GM12878 (cell line): ENCODE measurements around the gene VEGFA. TPM values are rescaled to one million over a fixed set of nuclear protein-coding genes. Genes with fewer than 3 reads are reported as not detected.

Experiments used
- ATF7 ChIP-seq: fragments of 450-650 bp; IDR thresholded peaks from 2 replicates; pipeline ENCODE4 v1.6.1; 2016; ENCODE audit warnings: low read depth, mild to moderate bottlenecking
- CREB1 ChIP-seq: IDR thresholded peaks from 2 replicates; pipeline ENCODE4 v1.6.1; 2012; ENCODE audit warnings: low read depth, mild to moderate bottlenecking, inconsistent platforms
- CREM ChIP-seq: IDR thresholded peaks from 2 replicates; pipeline ENCODE4 v1.6.1; 2014; ENCODE audit warnings: antibody characterized with exemption, low read depth
- EZH2 ChIP-seq: IDR thresholded peaks from 2 replicates; pipeline ENCODE4 v1.6.1; 2012; ENCODE audit warnings: low read depth, mild to moderate bottlenecking, control low read depth, inconsistent platforms, low read length, borderline replicate concordance; ENCODE audit not compliant: control insufficient read depth
- GABPA ChIP-seq: IDR thresholded peaks from 2 replicates; pipeline ENCODE4 v1.6.1; 2014; ENCODE audit warnings: antibody characterized with exemption, low read depth, mild to moderate bottlenecking, inconsistent platforms
- IKZF1 ChIP-seq: fragments of 450-650 bp; conservative IDR thresholded peaks from 2 replicates; pipeline ENCODE4 v1.6.1; 2017; ENCODE audit warnings: antibody characterized with exemption, mild to moderate bottlenecking
- KLF5 ChIP-seq: fragments of 450-650 bp; IDR thresholded peaks from 2 replicates; pipeline ENCODE4 v1.6.1; 2014; ENCODE audit warnings: mild to moderate bottlenecking; ENCODE audit not compliant: partially characterized antibody
- MEF2B ChIP-seq: fragments of 450-650 bp; IDR thresholded peaks from 2 replicates; pipeline ENCODE4 v1.6.1; 2018; ENCODE audit warnings: mild to moderate bottlenecking, moderate library complexity; ENCODE audit not compliant: partially characterized antibody, poor library complexity, severe bottlenecking
- NR2F1 ChIP-seq: fragments of 450-650 bp; conservative IDR thresholded peaks from 2 replicates; pipeline ENCODE4 v1.6.1; 2017; ENCODE audit warnings: mild to moderate bottlenecking
- PAX5 ChIP-seq: IDR thresholded peaks from 2 replicates; pipeline ENCODE4 v1.6.1; 2011; ENCODE audit warnings: low read depth, low read length, borderline replicate concordance
- POLR2A ChIP-seq: IDR thresholded peaks from 2 replicates; pipeline ENCODE4 v1.6.1; 2011; ENCODE audit warnings: low read depth, mild to moderate bottlenecking, low read length
- RAD21 ChIP-seq: IDR thresholded peaks from 2 replicates; pipeline ENCODE4 v1.6.1; 2011; ENCODE audit warnings: mild to moderate bottlenecking, low read depth, low read length, moderate library complexity; ENCODE audit not compliant: insufficient read depth
- RAD51 ChIP-seq: fragments of 450-650 bp; IDR thresholded peaks from 2 replicates; pipeline ENCODE4 v1.6.1; 2016; ENCODE audit warnings: moderate library complexity, mild to moderate bottlenecking, inconsistent platforms
- SRF ChIP-seq, 2 experiments: IDR thresholded peaks; 2 replicates each; pipeline ENCODE4 v1.6.1; 2011; ENCODE audit warnings: low read depth in 2 of 2, low read length in 2 of 2, mild to moderate bottlenecking in 1 of 2, moderate library complexity in 1 of 2
- TCF3 ChIP-seq: IDR thresholded peaks from 2 replicates; pipeline ENCODE4 v1.6.1; 2012; ENCODE audit warnings: low read depth, mild to moderate bottlenecking, low read length, borderline replicate concordance; ENCODE audit not compliant: insufficient read depth
- TCF7 ChIP-seq: IDR thresholded peaks from 2 replicates; pipeline ENCODE4 v1.6.1; 2014; ENCODE audit warnings: antibody characterized with exemption, borderline replicate concordance
- ZNF622 ChIP-seq: fragments of 450-650 bp; IDR thresholded peaks from 2 replicates; pipeline ENCODE4 v1.6.1; 2017; ENCODE audit warnings: mild to moderate bottlenecking, inconsistent platforms
- polyA plus RNA-seq, 11 experiments: library from polyadenylated mRNA; depleted of rRNA in 4 of 11; unstranded in 6 of 11; stranded (reverse) in 5 of 11; fragments of >200 nt; fragmentation: Nextera tagmentation in 4 of 11; fragmentation: Illumina TruSeq in 1 of 11; extraction: Ambion mirVana in 4 of 11; extraction: Trizol in 1 of 11; gene quantifications; 1 replicate in 1 of 11; 2 replicates in 10 of 11; pipeline versions ENCODE4 v1.2.1 to v1.2.3, GENCODE V29; 2011 to 2016; ENCODE audit warnings: inconsistent platforms in 2 of 11, missing spikeins in 2 of 11, low read depth in 1 of 11
- total RNA-seq, 4 experiments: library from RNA; depleted of rRNA in 3 of 4; stranded (reverse); fragments of >200 nt in 3 of 4; fragmentation: Illumina TruSeq in 1 of 4; extraction: Trizol in 1 of 4; gene quantifications; 2 replicates each; pipeline versions ENCODE4 v1.2.1 to v1.2.3, GENCODE V29; 2013 to 2021
- TF ChIP-seq, protein P1 (sequence below): IDR thresholded peaks from 2 replicates; pipeline ENCODE4 v1.6.1; 2011; ENCODE audit warnings: mild to moderate bottlenecking, low read depth, low read length, moderate library complexity; ENCODE audit not compliant: insufficient replicate concordance
- TF ChIP-seq, protein P2 (sequence below): fragments of 450-650 bp; IDR thresholded peaks from 2 replicates; pipeline ENCODE4 v1.6.1; 2017; ENCODE audit warnings: mild to moderate bottlenecking, low read depth, inconsistent platforms; ENCODE audit not compliant: poor library complexity, severe bottlenecking
- TF ChIP-seq, protein P3 (sequence below): fragments of 450-650 bp; IDR thresholded peaks from 2 replicates; pipeline ENCODE4 v1.6.1; 2017; ENCODE audit warnings: mild to moderate bottlenecking

The VEGFA gene
- total and polyA plus RNA-seq, 10 of the 15 experiments (the other 5 are each of a cell fraction or from before 2014, with no cell fraction given): 0.96 to 140 (median 16.9) TPM

DNA sequence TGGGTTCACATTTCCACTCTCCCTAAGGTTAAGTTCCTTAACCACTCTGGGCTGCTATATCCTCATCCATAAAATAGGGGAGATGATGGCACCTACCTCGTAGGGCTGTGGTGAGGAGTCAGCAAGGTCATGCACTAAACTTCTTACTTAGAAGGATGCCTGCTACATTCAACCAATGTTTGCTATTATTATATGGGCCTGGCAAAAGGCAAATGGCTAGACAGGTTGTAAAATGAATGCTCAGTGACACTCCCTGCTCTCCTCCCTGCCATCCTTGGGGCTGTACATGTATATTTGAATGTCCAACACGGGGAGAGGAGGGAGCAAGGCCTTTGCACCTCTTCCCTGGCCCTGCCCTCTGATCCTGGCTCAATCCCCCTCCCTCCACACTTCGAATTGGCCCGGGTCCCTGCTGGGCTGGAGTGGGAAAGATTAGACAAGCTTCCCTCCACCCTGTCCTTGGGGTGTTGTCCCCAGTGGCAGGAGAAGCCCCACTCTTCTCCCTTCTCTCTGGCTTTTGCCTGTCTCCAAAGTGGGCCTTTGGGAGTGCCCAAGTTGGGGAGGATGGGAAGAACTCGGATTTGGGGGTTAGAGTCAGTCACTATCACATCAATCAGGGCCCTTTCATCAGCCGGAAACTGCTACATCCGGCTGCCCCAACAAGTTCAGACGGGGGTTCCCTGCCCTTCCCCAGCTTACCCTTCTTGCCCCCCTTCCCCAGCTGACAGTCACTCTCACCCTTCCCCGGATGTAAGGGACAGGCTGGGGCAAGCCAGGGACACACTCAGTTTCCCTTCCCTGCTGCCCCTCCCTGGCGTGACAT, 36.3 kb upstream of the VEGFA start (continued):
- TF ChIP-seq, protein P1, sequence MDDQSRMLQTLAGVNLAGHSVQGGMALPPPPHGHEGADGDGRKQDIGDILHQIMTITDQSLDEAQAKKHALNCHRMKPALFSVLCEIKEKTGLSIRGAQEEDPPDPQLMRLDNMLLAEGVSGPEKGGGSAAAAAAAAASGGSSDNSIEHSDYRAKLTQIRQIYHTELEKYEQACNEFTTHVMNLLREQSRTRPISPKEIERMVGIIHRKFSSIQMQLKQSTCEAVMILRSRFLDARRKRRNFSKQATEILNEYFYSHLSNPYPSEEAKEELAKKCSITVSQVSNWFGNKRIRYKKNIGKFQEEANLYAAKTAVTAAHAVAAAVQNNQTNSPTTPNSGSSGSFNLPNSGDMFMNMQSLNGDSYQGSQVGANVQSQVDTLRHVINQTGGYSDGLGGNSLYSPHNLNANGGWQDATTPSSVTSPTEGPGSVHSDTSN: peak; percentile 59
- TF ChIP-seq EZH2 (no peak), RAD21 (no peak), SRF (IDR thresholded peaks at IDR 0.05; ENCODE audit: low read depth in 2 of 2, low read length in 2 of 2) (peak; percentile 83), NR2F1 (no peak), TCF7 (no peak; the same call in 1 of the 2 replicates), RAD51 (no peak), TCF3 (0 out of 2 replicates have a peak, but pooled peaks have one; percentile 37), POLR2A (peak; percentile 27; the same call in 1 of the 2 replicates), PAX5 (peak; percentile 68; the same call in 1 of the 2 replicates), CREM (peak; percentile 50; the same call in 1 of the 2 replicates), KLF5 (no peak), IKZF1 (peak; percentile 48; the same call in 1 of the 2 replicates), GABPA (no peak), ATF7 (0 out of 2 replicates have a peak, but pooled peaks have one; percentile 18), MEF2B (no peak), ZNF622 (no peak), CREB1 (peak; percentile 42; the same call in 1 of the 2 replicates)
- TF ChIP-seq, protein P2, sequence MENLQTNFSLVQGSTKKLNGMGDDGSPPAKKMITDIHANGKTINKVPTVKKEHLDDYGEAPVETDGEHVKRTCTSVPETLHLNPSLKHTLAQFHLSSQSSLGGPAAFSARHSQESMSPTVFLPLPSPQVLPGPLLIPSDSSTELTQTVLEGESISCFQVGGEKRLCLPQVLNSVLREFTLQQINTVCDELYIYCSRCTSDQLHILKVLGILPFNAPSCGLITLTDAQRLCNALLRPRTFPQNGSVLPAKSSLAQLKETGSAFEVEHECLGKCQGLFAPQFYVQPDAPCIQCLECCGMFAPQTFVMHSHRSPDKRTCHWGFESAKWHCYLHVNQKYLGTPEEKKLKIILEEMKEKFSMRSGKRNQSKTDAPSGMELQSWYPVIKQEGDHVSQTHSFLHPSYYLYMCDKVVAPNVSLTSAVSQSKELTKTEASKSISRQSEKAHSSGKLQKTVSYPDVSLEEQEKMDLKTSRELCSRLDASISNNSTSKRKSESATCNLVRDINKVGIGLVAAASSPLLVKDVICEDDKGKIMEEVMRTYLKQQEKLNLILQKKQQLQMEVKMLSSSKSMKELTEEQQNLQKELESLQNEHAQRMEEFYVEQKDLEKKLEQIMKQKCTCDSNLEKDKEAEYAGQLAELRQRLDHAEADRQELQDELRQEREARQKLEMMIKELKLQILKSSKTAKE: no peak
- TF ChIP-seq, protein P3, sequence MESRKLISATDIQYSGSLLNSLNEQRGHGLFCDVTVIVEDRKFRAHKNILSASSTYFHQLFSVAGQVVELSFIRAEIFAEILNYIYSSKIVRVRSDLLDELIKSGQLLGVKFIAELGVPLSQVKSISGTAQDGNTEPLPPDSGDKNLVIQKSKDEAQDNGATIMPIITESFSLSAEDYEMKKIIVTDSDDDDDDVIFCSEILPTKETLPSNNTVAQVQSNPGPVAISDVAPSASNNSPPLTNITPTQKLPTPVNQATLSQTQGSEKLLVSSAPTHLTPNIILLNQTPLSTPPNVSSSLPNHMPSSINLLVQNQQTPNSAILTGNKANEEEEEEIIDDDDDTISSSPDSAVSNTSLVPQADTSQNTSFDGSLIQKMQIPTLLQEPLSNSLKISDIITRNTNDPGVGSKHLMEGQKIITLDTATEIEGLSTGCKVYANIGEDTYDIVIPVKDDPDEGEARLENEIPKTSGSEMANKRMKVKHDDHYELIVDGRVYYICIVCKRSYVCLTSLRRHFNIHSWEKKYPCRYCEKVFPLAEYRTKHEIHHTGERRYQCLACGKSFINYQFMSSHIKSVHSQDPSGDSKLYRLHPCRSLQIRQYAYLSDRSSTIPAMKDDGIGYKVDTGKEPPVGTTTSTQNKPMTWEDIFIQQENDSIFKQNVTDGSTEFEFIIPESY: no peak
